VCaP (cell line): Measurements from ENCODE around the gene ZNF267.
A peak's percentile ranks its signal among the peaks of the same experiment; 100 is the strongest.

Experiments
- H3K27ac ChIP-seq: fragments of 450-650 bp; 2 replicates; pipeline ENCODE4 v1.5.1; 2017
- TF ChIP-seq, protein P1 (sequence below): fragments of 450-650 bp; conservative IDR thresholded peaks from 2 replicates; pipeline ENCODE4 v1.5.1; 2017; ENCODE audit warnings: mild to moderate bottlenecking, moderate library complexity

Gene ZNF267

DNA sequence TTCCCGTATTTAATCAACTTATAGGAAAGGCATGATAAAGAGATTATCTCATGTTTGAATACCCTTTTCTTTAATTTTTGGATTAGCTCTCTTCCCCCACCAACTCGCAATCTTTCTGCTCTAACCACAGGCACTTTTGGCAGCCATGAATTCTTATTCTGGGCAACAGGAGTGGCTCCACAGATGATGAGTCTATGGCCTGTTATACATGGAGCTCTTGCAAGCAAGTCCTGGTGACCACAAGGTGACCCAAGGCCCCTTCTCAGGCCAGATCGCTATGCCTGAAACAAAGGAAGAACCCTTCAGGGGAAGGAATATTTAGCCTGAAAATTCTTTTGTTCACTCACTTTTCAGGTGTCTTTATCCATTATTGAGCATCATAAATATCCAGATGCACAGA, 10.8 kb upstream of the ZNF267 start:
- H3K27ac ChIP-seq, result no peak overlapping the region
- TF ChIP-seq, protein P1, sequence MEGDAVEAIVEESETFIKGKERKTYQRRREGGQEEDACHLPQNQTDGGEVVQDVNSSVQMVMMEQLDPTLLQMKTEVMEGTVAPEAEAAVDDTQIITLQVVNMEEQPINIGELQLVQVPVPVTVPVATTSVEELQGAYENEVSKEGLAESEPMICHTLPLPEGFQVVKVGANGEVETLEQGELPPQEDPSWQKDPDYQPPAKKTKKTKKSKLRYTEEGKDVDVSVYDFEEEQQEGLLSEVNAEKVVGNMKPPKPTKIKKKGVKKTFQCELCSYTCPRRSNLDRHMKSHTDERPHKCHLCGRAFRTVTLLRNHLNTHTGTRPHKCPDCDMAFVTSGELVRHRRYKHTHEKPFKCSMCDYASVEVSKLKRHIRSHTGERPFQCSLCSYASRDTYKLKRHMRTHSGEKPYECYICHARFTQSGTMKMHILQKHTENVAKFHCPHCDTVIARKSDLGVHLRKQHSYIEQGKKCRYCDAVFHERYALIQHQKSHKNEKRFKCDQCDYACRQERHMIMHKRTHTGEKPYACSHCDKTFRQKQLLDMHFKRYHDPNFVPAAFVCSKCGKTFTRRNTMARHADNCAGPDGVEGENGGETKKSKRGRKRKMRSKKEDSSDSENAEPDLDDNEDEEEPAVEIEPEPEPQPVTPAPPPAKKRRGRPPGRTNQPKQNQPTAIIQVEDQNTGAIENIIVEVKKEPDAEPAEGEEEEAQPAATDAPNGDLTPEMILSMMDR, result no peak

DNA sequence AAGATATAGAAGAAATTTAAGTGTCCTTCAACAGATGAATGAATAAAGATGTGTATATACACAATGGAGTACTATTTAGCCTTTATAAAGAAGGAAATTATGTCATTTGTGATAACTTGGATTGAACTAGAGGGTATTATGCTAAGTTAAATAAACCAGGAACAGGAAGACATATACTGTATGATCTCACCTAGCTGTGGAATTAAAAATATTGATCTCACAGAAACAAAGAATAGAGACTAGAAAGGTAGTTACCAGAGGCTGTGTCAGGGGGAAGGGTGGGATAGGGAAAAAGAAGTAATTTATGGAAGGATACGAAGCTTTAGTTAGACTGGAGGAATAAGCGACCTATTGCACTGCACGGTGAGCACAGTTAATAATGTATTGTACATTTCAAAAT, 5.4 kb upstream of the ZNF267 start:
- TF ChIP-seq, protein P1, result no peak

DNA sequence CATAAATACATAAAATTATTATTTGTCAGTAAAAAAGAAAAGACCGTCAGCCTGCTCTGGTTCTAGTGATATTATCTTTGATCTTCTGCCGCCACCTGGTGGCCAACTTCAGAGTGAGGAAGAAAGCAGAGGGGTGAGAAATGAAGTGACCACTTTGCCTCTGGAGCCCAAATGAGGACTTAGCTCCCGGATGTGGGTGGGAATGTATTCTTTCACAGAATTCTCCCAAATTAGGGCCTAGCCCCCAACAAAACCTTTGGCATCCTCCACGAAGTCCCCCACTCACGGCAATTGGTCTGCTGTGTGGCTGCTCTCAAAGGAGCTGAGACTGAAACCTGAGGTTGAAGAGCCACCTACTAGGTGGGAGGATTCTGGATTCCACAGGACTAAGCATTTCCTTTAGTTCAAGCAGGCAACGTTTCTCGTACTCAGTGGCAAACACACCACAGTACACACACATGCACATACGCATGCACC, 4.9 kb upstream of the ZNF267 start:
- no peak overlapping the region for H3K27ac ChIP-seq
- TF ChIP-seq, protein P1, result peak; percentile 72

More for the DNA sequence above, 5.4 kb upstream of the ZNF267 start:
- no peak overlapping the region for H3K27ac ChIP-seq

DNA sequence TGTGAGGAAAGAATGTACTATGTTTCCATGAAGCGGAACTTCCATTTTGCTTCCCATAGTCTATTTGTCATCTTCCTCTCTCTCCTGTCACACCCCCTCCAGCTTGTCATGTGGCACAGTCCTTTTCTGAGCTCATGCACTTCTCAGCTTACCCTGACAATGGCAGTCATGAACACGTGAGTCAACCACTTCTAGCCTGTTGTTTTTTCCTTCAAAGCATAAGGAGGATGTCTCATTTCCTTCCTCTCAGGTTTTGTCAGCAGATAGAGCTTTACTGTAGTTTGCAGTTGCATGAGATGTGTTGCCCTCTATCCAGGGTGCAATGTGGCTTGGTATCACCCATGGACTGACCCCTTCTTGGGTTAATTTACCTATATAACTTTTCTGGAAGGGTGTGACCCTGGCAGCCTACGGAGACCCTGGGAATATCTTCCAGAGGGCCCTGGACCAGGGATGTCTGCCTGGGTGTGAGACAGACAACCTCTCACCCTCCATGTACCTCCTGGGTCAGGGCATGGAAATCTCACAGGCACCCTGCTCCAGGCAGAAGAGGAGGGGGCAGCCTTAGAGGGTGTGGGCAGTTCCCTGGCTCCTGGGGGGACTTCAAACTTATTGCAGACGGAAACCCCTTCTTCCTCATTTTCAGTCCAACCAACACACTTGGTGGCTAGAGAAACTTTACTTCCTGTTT, 4.0 kb upstream of the ZNF267 start:
- no peak overlapping the region for H3K27ac ChIP-seq

DNA sequence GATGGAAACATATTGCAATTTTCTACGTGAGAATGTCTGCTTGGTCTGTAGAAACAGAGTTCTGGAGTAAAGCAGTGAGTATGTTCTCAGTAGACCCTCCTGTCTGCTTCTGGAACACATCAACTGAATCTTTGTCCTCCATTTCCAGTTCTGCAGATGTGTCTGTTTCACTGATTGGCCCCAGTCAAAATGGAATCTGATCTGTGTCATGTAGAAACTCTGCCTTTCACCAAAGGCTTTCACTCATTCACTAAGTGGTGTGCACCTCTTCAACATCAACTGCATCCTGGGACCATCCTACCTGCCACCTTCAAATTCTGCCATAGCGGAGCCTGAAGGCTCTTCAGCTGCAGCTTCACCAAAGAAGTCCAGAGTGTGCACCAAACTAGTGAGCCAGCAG, 2.8 kb upstream of the ZNF267 start:
- H3K27ac ChIP-seq, result no peak overlapping the region
- TF ChIP-seq, protein P1, result no peak

More for the DNA sequence above, 4.0 kb upstream of the ZNF267 start:
- TF ChIP-seq, protein P1, result no peak

DNA sequence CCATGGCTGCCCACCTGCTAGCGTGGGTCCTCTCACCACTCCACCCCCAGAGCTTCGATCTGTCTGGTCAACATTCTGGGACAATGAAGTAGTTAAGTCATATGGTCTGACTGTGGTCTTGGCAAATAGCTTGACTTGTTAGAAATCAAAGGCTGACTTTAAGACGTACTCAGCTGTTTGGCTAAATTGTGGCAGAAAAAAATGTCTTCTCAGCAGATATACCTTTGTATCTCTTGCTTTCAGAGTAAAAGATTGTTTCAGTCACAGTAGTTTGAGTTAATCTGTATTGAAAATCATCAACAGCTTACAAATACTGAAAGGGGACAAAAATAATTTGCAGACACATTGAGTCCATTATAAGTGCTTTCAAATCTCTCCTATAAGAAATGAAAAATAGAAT, 2.1 kb upstream of the ZNF267 start:
- TF ChIP-seq, protein P1, result no peak
- no peak overlapping the region for H3K27ac ChIP-seq

DNA sequence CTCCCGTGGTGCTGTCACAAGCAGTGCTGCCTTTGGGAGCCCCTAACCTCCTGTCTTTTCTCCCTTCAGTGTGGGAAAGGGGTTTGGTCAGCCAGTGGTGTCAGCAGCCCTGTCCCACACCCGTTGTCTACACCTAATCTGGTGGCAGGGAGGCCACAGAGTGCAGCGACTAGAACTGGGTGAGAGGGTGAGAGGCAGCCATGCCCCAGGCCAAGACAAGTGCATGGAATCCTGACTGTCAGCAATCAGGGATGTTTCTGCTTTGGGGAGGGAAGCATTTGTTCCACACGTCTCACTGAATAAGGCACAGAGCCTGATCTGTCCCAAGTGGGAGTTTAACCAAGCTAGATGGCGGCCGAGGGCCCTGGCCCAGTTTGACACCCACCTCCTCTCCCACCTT, 1.4 kb upstream of the ZNF267 start:
- H3K27ac ChIP-seq, result no peak overlapping the region
- TF ChIP-seq, protein P1, result no peak
